CD4-positive, alpha-beta T cell treated with Interleukin-17A for 1 hour (primary cell): ENCODE measurements around the gene ABCA6.
"Not testable (repeated sequence)": the region's sequence is repeated elsewhere in the genome, so short reads cannot be mapped to it uniquely, and the experiment has no call there.

Experiments
- DNase-seq: peaks from one replicate; pipeline ENCODE4 v3.0.0-alpha.2; 2020

Gene ABCA6

GRCh38 chr17:69071233-69071586 is 70.5 kb downstream of the ABCA6 start:
- DNase-seq: not testable (repeated sequence)

GRCh38 chr17:69070378-69071232 is 71.1 kb downstream of the ABCA6 start:
- DNase-seq: peak; percentile 13

GRCh38 chr17:69069226-69069750 is 72.4 kb downstream of the ABCA6 start:
- no peak for DNase-seq

DNA sequence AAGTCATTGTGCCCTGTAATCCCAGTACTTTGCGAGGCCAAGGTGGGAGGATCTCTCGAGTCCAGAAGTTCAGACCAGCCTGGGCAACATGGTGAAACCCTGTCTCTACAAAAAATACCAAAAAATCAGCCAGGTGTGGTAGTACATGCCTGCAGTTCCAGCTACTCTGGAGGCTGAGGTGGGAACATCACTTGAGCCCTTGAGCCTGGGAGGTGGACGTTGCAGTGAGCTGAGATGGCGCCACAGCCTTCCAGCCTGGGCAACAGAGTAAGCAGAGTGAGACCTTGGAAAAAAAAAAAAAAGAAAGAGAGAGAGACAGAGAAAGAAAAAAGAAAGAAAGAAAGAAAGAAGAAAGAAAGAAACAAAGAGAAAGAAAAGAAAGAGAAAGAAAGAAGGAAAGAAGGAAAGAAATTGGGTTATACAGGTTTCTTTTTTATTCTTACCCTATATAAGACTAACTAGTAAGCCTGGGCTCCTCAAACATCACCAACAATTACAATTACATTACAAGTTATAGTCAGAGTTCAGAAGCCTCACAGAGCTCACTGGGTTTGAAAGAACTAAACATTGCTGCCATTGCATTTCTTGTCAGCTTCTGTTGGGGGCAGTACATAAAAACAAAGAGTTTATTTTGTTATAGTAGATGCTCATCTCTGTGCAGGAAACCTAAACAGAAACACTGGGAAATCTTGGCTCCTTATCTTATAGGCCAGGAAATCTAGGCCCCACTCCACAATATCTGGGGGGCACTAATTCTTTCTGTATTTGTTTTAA is 74.2 kb downstream of the ABCA6 start:
- DNase-seq: no peak

- DNase-seq: no peak
Observed at GRCh38 chr17:69066482-69066881, 75.2 kb downstream of the ABCA6 start.

GRCh38 chr17:69065113-69065512 is 76.6 kb downstream of the ABCA6 start:
- DNase-seq: no peak

DNA sequence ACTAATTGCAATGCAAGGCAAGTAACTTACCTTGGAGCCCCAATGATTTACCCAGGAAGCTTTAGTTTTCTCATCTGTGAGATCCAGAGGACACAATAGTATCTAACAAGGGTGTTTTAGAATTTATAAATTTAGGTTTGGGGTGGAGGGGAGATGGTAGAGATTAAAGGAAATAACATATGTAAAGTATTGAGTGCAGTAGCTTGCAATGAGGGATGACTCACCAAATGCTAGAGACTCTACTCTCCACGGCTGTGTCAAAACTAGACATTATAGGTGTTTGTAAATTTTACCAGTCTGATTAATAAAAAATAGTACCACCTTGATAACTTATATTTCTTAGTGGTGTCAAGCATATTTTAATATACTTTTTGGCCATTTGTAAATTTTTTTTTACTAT is 77.2 kb downstream of the ABCA6 start:
- DNase-seq: no peak

GRCh38 chr17:69064001-69064400 is 77.7 kb downstream of the ABCA6 start:
- DNase-seq: no peak

DNA sequence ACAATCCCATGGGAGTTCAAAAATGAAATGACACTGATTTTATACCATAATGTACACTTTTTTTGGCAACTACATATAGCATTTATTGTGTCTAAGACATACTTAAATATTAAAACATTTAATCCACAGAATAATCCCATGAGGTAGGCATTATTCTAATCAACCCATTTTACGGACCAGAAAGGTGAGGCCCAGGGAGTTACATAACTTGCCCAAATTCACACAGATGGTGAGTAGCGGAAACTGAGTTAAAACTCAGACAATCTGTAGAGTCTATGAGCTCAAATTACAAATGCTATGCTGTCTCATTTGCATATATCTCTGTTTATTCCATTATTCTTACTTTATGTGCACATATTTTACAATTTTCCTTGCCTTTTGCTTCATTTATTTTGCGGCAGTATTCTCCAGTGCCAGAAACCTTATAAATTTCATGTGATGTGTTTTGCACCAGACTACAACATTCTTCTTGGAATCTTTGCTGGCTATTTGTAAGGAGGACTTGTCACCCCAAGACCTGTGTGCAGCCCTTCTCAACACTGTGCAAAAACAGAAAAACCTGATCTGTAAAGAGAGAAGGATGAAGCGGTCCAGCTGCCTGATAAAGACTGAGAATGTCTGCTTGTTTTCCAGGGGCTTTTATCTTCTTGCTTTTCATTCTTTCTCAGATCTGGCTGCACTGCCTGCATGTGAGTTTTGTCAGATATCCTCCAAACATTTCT is 78.7 kb downstream of the ABCA6 start:
- DNase-seq: no peak

DNA sequence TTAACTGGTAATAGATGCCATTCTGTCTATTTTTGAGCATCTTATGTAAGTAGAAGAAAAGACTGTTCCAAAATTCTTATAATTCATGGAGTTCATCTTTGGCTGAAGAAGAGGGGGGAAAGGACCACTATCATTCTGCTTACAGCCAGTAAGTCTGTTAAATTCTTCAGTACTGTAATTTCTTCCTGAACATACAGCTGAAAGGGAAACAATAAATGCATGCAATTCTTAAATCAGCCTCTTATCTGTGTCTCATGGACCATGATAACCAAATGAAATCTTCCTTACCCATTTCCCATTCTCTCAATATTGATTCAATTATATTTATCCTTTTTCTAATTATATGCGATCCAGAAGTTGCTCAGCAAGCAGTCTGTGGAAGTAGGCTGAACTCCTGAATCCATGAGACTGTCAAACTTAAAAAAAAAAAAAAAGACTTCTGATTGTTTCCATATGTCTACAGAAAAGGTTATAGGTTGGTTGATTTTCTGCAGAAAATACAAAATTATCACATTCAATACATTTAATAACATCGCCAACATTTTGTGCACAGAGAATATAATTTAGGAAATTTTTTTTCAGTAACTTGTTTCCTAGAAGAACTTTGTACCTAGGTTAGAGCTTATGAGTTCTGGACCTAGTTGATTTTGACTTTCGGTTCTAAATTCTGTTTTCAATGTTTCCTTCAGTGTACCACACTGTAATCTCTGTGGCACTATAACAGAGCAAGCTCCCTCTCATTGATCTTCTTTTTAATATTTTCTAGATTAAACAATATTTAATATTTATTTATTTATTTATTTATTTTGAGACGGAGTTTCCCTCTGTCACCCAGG is 79.8 kb downstream of the ABCA6 start:
- DNase-seq: no peak

DNA sequence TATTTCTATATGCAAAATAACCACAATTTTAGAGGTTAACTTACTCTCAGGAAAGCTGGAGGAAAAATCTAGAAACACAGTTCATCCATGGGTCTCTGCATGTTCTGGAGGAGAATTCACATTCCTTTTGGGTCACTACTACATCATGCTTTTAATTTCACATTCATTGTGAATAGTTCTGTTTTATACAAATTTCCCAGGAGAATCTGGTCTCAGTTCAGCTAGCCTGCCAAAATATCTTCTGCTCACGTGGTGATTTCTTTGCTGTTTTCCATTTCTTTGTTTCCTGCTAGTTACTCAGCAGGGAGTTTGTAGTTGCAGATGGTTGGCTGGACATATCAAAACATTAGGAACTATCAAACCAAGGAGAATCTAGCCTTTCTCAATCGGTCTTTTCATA is 80.9 kb downstream of the ABCA6 start, which contains the start of gene ABCA9:
TSS of gene ABCA9 (minus strand) at position 106 of the 400 bp plus-strand sequence. CDS start 9,801 bp downstream, outside the sequence.
- DNase-seq: no peak

DNA sequence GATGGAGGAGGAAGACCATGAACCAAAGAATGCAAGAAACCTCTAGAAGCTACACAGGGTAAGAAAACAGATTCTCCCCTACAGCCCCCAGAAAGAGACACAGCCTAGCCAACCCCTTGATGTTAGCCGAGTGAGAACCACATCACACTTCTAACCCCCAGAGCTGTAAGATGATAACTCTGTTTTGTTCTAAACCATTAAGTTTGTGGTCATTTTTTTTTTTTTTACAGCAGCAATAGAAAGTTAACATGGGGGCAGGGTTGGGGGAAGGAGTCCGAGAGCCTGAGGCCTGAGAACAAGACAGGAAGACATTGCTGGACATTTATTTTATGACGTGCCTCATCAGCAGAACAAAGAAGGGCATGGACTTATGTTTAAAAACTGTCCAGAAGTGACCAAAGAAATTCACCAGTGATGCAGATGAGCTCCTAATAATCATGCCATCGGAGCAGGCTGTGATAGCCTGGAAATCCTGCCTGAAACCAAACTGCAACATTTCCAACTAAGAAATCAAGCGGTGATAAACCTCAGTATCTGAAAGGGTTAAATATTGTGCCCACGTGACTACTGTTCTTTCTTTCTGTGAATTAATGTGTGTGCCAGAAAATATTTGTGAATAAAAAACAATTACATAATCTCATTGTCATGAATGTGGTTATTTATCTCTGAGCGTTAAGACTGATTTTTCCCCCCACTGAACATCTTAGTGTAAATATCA is 82.1 kb downstream of the ABCA6 start:
- no peak for DNase-seq

DNA sequence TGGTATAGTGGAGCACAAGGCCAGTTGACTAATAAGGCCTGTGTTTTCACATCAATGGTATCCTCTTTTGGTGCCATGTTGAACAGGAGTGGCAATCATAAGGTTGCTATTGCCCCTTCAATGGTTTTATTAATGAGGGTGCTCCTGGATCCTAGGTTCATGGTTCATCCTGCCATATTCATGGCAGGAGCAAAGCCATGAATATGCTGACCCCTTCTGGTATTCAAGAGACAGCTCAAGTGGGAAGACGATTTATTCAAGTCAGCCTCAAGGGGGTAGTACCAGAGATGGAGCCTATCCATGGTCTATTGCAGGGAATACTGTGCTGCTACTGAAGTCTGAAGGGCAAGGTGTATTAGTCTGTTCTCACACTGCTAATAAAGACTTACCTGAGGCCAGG is 83.5 kb downstream of the ABCA6 start:
- no peak for DNase-seq

GRCh38 chr17:69057280-69057679 is 84.4 kb downstream of the ABCA6 start:
- DNase-seq: no peak

DNA sequence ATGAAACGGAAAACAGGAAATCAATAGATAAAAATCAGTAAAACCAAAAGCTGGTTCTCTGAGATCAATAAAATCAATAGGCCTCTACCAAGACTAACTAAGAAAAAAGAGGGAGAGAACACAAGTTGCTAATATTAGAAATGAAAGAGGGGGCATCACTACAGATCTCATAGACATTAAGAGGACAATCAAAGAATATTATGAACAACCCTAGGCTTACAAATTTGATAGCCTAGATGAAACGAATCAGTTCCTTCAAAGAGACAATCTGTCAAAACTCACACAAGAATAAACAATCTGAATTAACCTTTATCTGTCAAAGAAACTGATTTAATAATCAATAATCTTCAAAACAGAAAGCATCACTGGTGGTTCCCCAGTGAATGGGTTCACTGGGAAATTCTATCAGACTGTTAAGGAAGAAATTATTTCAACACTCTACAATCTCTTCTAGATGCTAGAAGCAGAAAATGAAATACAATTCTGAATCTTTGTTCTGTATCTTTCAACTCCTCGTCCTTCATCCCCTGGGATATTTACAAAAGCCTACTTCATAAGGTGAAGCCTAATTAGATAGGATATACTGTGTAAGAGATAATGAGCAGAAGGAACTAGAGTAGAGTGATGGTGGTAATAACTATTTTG is 85.4 kb downstream of the ABCA6 start:
- DNase-seq: no peak

DNA sequence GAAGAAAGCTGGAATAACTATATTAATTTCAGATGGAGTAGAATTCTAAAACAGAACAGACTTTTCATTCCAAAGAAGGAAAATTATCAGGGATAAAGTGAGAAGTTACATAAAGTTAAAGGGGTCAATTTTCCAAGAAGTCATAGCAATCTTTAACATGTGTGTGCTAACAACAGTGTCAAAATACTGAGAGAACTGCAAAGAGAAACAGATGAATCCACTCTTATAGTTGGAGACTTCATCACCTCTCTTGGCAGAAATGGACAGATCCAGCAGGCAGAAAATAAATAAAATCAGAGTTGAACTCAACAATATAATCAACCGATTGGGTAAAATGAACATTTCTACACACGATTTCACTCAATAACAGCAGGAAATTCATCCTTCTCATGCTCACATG is 86.4 kb downstream of the ABCA6 start:
- DNase-seq: no peak

DNA sequence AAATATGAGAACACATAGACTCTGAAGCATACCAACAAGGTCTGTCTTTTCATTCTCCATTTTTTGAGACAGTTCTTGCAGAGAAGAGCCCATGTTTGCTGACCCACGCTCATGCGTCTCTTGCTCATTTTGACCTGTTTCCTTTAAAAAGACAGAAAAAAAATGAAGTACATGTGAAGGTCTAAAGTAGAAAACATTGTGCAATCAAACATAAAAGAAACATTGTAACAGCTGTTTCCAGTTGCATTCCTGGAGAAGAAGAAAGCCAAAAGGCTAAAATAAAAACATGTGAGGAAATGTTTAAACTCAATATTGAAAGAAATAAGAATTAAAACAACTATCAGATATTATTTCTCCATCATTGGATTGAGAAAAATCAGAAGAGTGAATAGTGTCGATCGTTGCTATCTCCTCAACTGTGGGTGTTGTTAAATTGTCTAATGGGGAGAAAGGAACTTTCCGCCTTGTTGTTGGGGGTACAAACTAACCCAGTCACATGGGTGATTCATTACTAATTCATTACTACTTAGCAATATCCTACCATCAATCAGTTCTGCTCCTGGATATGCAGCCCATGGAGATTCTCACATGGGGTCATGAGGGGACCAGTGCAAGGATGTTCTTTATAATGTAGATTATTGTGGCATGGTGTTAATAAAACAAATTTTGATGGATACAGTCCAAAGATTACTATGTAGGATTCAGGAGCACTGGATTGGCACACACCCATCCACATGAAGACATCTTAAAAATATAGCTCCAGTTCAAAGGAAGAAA is 90.5 kb downstream of the ABCA6 start:
- no peak for DNase-seq

DNA sequence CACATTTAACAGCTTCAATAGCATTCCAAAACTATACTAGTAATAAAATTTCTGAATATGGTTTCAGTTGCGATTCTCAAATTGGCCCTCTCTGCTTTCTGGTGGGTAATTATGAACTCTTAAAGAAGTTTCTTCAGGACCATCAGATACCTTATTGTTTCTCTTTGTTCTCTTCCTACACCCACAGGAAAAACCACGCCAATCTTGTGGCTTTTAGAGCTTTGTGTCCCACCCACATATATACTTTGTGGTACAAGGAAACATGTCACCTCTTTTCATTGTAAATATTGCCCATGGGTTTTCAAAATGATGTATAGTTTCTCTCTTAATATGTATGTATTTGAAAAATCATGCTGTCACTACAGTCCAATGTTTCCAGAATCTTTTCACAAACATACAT is 93.1 kb downstream of the ABCA6 start:
- DNase-seq: no peak

DNA sequence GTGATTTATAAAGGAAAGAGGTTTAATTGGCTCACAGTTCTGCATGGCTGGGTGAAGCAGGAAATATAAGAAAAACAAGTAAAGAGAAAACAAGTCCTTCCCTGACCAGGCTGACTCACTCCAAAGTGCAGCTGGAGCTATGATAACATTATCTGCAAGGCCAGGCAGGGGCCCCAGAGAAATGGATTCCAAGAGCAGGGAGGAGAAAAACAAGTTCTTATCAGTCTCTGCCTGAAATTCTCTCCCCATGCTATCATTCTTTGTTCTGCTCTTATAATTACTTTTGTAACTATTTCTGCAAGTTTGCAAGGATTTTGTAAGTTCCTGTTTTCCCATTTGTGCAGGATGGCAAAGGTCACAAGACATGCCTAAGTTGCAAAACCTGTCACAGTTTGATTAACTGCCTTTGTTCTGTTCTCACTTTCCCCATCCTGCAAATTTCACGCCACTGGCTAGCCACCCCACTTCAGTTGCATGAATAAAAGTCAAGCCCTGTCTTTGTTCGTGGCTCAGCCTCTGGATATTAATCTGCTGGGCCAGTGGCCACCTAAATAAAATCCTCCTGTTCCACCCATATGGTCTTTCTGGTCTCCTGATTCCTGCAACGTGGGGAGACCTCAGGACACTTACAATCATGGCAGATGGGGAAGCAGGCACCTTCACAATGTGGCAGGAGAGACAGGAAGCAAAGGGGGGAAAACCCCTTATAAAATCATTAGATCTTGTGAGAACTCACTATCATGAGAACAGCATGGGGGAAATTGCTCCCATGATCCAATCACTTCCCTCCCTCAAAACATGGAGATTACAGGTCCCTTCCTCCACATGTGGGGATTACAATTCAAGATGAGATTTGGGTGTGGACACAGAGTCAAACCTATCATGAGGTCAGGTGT is 94.1 kb downstream of the ABCA6 start:
- no peak for DNase-seq
